ENCODE data around the gene TBC1D19.

TBC1D19 gene

GRCh38 chr4:26721685-26722084, 137.8 kb downstream of the TBC1D19 start:
- no peaks in the 10 kb centered on the region for H3K27me3 ChIP-seq (ENCODE audit: insufficient read depth, poor library complexity, severe bottlenecking)
- TF ChIP-seq GABPA (IDR thresholded peaks at IDR 0.05; ENCODE audit: low read depth), result no peak
- no peak overlapping the region for H3K4me3 ChIP-seq (replicated peaks; ENCODE audit: insufficient read depth, low read length)
- H3K27ac ChIP-seq (replicated peaks), result no peak overlapping the region
- DNase-seq (ENCODE audit: low read depth in 1 of 2, low spot score in 1 of 2), result no peak

GRCh38 chr4:26723216-26723615, 139.3 kb downstream of the TBC1D19 start:
- DNase-seq (ENCODE audit: low read depth in 1 of 2, low spot score in 1 of 2), result no peak

GRCh38 chr4:26724534-26724933, 140.7 kb downstream of the TBC1D19 start:
- TF ChIP-seq GABPA (IDR thresholded peaks at IDR 0.05; ENCODE audit: low read depth) (no peak), CTCF (IDR thresholded peaks at IDR 0.05; ENCODE audit: insufficient read depth, low read length) (no peak), POLR2AphosphoS5 (IDR thresholded peaks at IDR 0.05; ENCODE audit: low read depth) (no peak), REST (IDR thresholded peaks at IDR 0.05; ENCODE audit: insufficient replicate concordance, low read depth) (no peak), SPI1 (IDR thresholded peaks at IDR 0.05; ENCODE audit: borderline replicate concordance, low read depth) (no peak)
- H3K4me3 ChIP-seq (replicated peaks; ENCODE audit: insufficient read depth, low read length), result no peak overlapping the region
- no peak overlapping the region for H3K27ac ChIP-seq (replicated peaks)
- no peak for DNase-seq (ENCODE audit: low read depth in 1 of 2, low spot score in 1 of 2)
- no peaks in the 10 kb centered on the region for H3K27me3 ChIP-seq (ENCODE audit: insufficient read depth, poor library complexity, severe bottlenecking)

More at GRCh38 chr4:26723216-26723615, 139.3 kb downstream of the TBC1D19 start:
- Histone ChIP-seq H3K4me3 (replicated peaks; ENCODE audit: insufficient read depth, low read length) (no peak overlapping the region), H3K27me3 (ENCODE audit: insufficient read depth, poor library complexity, severe bottlenecking) (no peaks in the 10 kb centered on the region), H3K27ac (replicated peaks) (no peak overlapping the region)
- no peak for TF ChIP-seq POLR2AphosphoS5 (IDR thresholded peaks at IDR 0.05; ENCODE audit: low read depth)
- TF ChIP-seq GABPA (IDR thresholded peaks at IDR 0.05; ENCODE audit: low read depth), result no peak
- no peak for TF ChIP-seq REST (IDR thresholded peaks at IDR 0.05; ENCODE audit: insufficient replicate concordance, low read depth)
- no peak for TF ChIP-seq SPI1 (IDR thresholded peaks at IDR 0.05; ENCODE audit: borderline replicate concordance, low read depth)
- TF ChIP-seq CTCF (IDR thresholded peaks at IDR 0.05; ENCODE audit: insufficient read depth, low read length), result no peak

- DNase-seq (ENCODE audit: low read depth in 1 of 2, low spot score in 1 of 2), result no peak
- no peak for TF ChIP-seq SPI1 (IDR thresholded peaks at IDR 0.05; ENCODE audit: borderline replicate concordance, low read depth)
- TF ChIP-seq CTCF (IDR thresholded peaks at IDR 0.05; ENCODE audit: insufficient read depth, low read length), result no peak
- TF ChIP-seq REST (IDR thresholded peaks at IDR 0.05; ENCODE audit: insufficient replicate concordance, low read depth), result no peak
- TF ChIP-seq POLR2AphosphoS5 (IDR thresholded peaks at IDR 0.05; ENCODE audit: low read depth), result no peak
- no peak for TF ChIP-seq GABPA (IDR thresholded peaks at IDR 0.05; ENCODE audit: low read depth)
- H3K4me3 ChIP-seq (replicated peaks; ENCODE audit: insufficient read depth, low read length), result no peak overlapping the region
- no peak overlapping the region for H3K27ac ChIP-seq (replicated peaks)
- H3K27me3 ChIP-seq (ENCODE audit: insufficient read depth, poor library complexity, severe bottlenecking), result no peaks in the 10 kb centered on the region
Observed at GRCh38 chr4:26726655-26727387, 142.9 kb downstream of the TBC1D19 start.
